IMR-90 (cell line): ENCODE data around the gene TCFL5. TPM values are rescaled to one million over a fixed set of nuclear protein-coding genes. Genes with fewer than 3 reads are reported as not detected.

Experiments
- ATAC-seq: fragments of 200-7000 bp; cut with Tn5 transposase; 2 replicates; pipeline ENCODE4 v1.9.1; 2020; ENCODE audit warnings: low read depth, mild to moderate bottlenecking, moderate library complexity
- BruUV-seq: library from RNA; stranded (reverse); fragments of 400-500 nt; replicated peaks from 2 replicates; lab custom pipeline; 2021; lab: Mats Ljungman, UMichigan
- CTCF ChIA-PET: fragments of 300-600 bp; formaldehyde crosslinking; extraction: SDS; loops from one replicate; lab custom pipeline; 2021; ENCODE audit warnings: antibody characterized with exemption; lab: Yijun Ruan, JAX
- POLR2A ChIA-PET: fragments of 300-600 bp; sonication (Branson Sonifier 250); formaldehyde crosslinking; loops from one replicate; lab custom pipeline; 2022; ENCODE audit warnings: antibody characterized with exemption; ENCODE audit not compliant: unreplicated experiment; lab: Charles Lee
- DNase-seq: peaks from one replicate; pipeline ENCODE4 v3.0.0; 2013
- H2AFZ ChIP-seq: replicated peaks from 2 replicates; pipeline ENCODE3; 2013; ENCODE audit warnings: low read length, mild to moderate bottlenecking; ENCODE audit not compliant: poor library complexity
- H2AK5ac ChIP-seq: 2 replicates; pipeline ENCODE4 v1.6.1; 2013; ENCODE audit warnings: low read depth, low read length, inconsistent platforms
- H2AK9ac ChIP-seq: replicated peaks from 2 replicates; pipeline ENCODE3; 2013; ENCODE audit warnings: mild to moderate bottlenecking, low read depth, low read length, moderate library complexity; ENCODE audit not compliant: poor library complexity
- H2BK120ac ChIP-seq: 2 replicates; pipeline ENCODE4 v1.6.1; 2013; ENCODE audit warnings: low read depth, low read length, inconsistent platforms
- H2BK15ac ChIP-seq: 3 replicates; pipeline ENCODE4 v1.6.1; 2013; ENCODE audit warnings: low read depth, low read length, inconsistent platforms
- H2BK20ac ChIP-seq: 2 replicates; pipeline ENCODE4 v1.6.1; 2013; ENCODE audit warnings: low read depth, mild to moderate bottlenecking, inconsistent platforms, low read length, moderate library complexity
- H2BK5ac ChIP-seq: 2 replicates; pipeline ENCODE4 v1.6.1; 2013; ENCODE audit warnings: mild to moderate bottlenecking, low read depth, low read length, inconsistent platforms; ENCODE audit not compliant: poor library complexity, severe bottlenecking
- H3K14ac ChIP-seq: replicated peaks from 2 replicates; pipeline ENCODE4 v1.6.1; 2013; ENCODE audit warnings: low read depth, low read length, inconsistent platforms
- H3K18ac ChIP-seq: 2 replicates; pipeline ENCODE4 v1.6.1; 2013; ENCODE audit warnings: low read depth, low read length, control low read depth
- H3K23ac ChIP-seq: 2 replicates; pipeline ENCODE4 v1.6.1; 2013; ENCODE audit warnings: low read depth, low read length, inconsistent platforms
- H3K27ac ChIP-seq: 2 replicates; pipeline ENCODE4 v1.5.1; 2013; ENCODE audit warnings: mild to moderate bottlenecking, control low read depth, low read length; ENCODE audit not compliant: insufficient read depth
- H3K27me3 ChIP-seq: 2 replicates; pipeline ENCODE4 v1.6.1; 2013; ENCODE audit warnings: low read length; ENCODE audit not compliant: control insufficient read depth, insufficient read depth
- H3K36me3 ChIP-seq: 2 replicates; pipeline ENCODE4 v1.6.1; 2013; ENCODE audit warnings: low read length, mixed read lengths; ENCODE audit not compliant: control insufficient read depth, insufficient read depth
- H3K4ac ChIP-seq: 2 replicates; pipeline ENCODE4 v1.6.1; 2013; ENCODE audit warnings: low read depth, low read length, inconsistent platforms
- H3K4me1 ChIP-seq: 2 replicates; pipeline ENCODE4 v1.6.1; 2013; ENCODE audit warnings: low read length, mixed read lengths; ENCODE audit not compliant: control insufficient read depth, insufficient read depth
- H3K4me2 ChIP-seq: 2 replicates; pipeline ENCODE4 v1.6.1; 2013; ENCODE audit warnings: low read depth, mild to moderate bottlenecking, control low read depth, low read length, moderate library complexity
- H3K4me3 ChIP-seq: 2 replicates; pipeline ENCODE4 v1.5.1; 2013; ENCODE audit warnings: low read depth, mild to moderate bottlenecking, control low read depth, low read length, moderate library complexity; ENCODE audit not compliant: insufficient read depth
- H3K56ac ChIP-seq: 2 replicates; pipeline ENCODE4 v1.6.1; 2013; ENCODE audit warnings: low read length, inconsistent platforms; ENCODE audit not compliant: insufficient read depth; ENCODE audit errors: extremely low read depth
- H3K79me1 ChIP-seq, 2 experiments: 2 replicates each; pipeline ENCODE4 v1.6.1; 2013; ENCODE audit warnings: low read length in 2 of 2, inconsistent platforms in 1 of 2, low read depth in 1 of 2
- H3K9ac ChIP-seq: 2 replicates; pipeline ENCODE4 v1.6.1; 2013; ENCODE audit warnings: low read depth, low read length, control low read depth
- H3K9me1 ChIP-seq: 2 replicates; pipeline ENCODE4 v1.6.1; 2013; ENCODE audit warnings: low read length, inconsistent platforms; ENCODE audit not compliant: insufficient read depth
- H3K9me3 ChIP-seq: 2 replicates; pipeline ENCODE4 v1.6.1; 2013; ENCODE audit warnings: low read length; ENCODE audit not compliant: control insufficient read depth, insufficient read depth
- H4K20me1 ChIP-seq: 2 replicates; pipeline ENCODE4 v1.6.1; 2013; ENCODE audit warnings: low read length, inconsistent platforms; ENCODE audit not compliant: insufficient read depth
- H4K5ac ChIP-seq: 2 replicates; pipeline ENCODE4 v1.6.1; 2013; ENCODE audit warnings: mild to moderate bottlenecking, low read depth, low read length, control low read depth
- H4K8ac ChIP-seq, 2 experiments: 2 replicates each; pipeline ENCODE4 v1.6.1; 2013; ENCODE audit warnings: low read depth in 2 of 2, low read length in 2 of 2, control low read depth in 1 of 2, inconsistent platforms in 1 of 2
- H4K91ac ChIP-seq: 2 replicates; pipeline ENCODE4 v1.6.1; 2013; ENCODE audit warnings: low read depth, low read length, inconsistent platforms; ENCODE audit not compliant: insufficient read depth
- BHLHE40 ChIP-seq: fragments of 150-350 bp; IDR thresholded peaks from 2 replicates; pipeline ENCODE4 v1.6.1; 2016; ENCODE audit warnings: mild to moderate bottlenecking, low read depth, low read length
- CEBPB ChIP-seq: IDR thresholded peaks from 2 replicates; pipeline ENCODE4 v1.6.1; 2012; ENCODE audit warnings: low read depth, low read length, improper control_type of control experiment
- CHD1 ChIP-seq: IDR thresholded peaks from 2 replicates; pipeline ENCODE4 v1.6.1; 2012; ENCODE audit warnings: low read depth, low read length, improper control_type of control experiment
- ELK1 ChIP-seq: fragments of 150-350 bp; IDR thresholded peaks from 2 replicates; pipeline ENCODE4 v1.6.1; 2016; ENCODE audit warnings: low read depth, mild to moderate bottlenecking, low read length, moderate library complexity, borderline replicate concordance
- MAFK ChIP-seq: IDR thresholded peaks from 2 replicates; pipeline ENCODE4 v1.6.1; 2012; ENCODE audit warnings: low read depth, low read length, improper control_type of control experiment
- MXI1 ChIP-seq: IDR thresholded peaks from 2 replicates; pipeline ENCODE4 v1.6.1; 2012; ENCODE audit warnings: low read depth, mild to moderate bottlenecking, low read length, moderate library complexity, borderline replicate concordance
- POLR2A ChIP-seq: IDR thresholded peaks from 2 replicates; pipeline ENCODE4 v1.6.1; 2012; ENCODE audit warnings: mild to moderate bottlenecking, low read depth, low read length
- RAD21 ChIP-seq: IDR thresholded peaks from 2 replicates; pipeline ENCODE4 v1.6.1; 2012; ENCODE audit warnings: low read length, improper control_type of control experiment
- RFX5 ChIP-seq: IDR thresholded peaks from 2 replicates; pipeline ENCODE4 v1.8.0; 2012; ENCODE audit warnings: low read depth, mild to moderate bottlenecking, low read length, moderate library complexity
- USF2 ChIP-seq: fragments of 150-350 bp; IDR thresholded peaks from 2 replicates; pipeline ENCODE4 v1.6.1; 2017; ENCODE audit warnings: mild to moderate bottlenecking, antibody characterized with exemption, low read length, low read depth
- WGBS, 2 experiments: methylation state at CpG; one replicate each; pipeline versions ENCODE4 v1.1.5 to v1.1.7; 2013; ENCODE audit warnings: missing lambda C conversion rate in 2 of 2; ENCODE audit not compliant: insufficient read length in 1 of 2; ENCODE audit errors: extremely low coverage in 2 of 2; 5-methylcytosine and 5-hydroxymethylcytosine counted together
- dilution Hi-C: fragments of 300-500 bp; cut with HindIII; formaldehyde crosslinking; loops from one replicate; pipeline ENCODE4 v1.14.3; 2018; ENCODE audit warnings: low sequenced_read_pairs; ENCODE audit not compliant: unreplicated experiment
- in situ Hi-C: fragments of 300-500 bp; cut with MboI; formaldehyde crosslinking; loops from 3 replicates; pipeline ENCODE4 v1.14.3; 2019; ENCODE audit warnings: low sequenced_read_pairs, inconsistent platforms, mixed read lengths
- intact Hi-C: fragments of 100-400 bp; cut with micrococcal nuclease; formaldehyde crosslinking; loops from 2 replicates; pipeline ENCODE4 v1.10.0; 2022
- polyA plus RNA-seq, 3 experiments: library from polyadenylated mRNA; depleted of rRNA; stranded (reverse); fragments of >200 nt; gene quantifications; 2 replicates each; pipeline ENCODE4 v1.2.3, GENCODE V29; 2012; ENCODE audit warnings: low replicate concordance in 1 of 3
- total RNA-seq: library from RNA; depleted of rRNA; stranded (reverse); fragments of >200 nt; gene quantifications from 2 replicates; pipeline ENCODE4 v1.2.3, GENCODE V29; 2012

TCFL5 gene
- total and polyA plus RNA-seq, 2 of the 4 experiments (the other 2 are of a cell fraction), result 6.0 to 8.2 TPM

GRCh38 chr20:62822239-62822787 lies 39.3 kb downstream of the TCFL5 start:
- DNase-seq (no peak), ATAC-seq (no peak)
- POLR2A ChIA-PET, result no interaction called here
- Histone ChIP-seq H2BK5ac (no peak overlapping the region), H3K23ac (no peak overlapping the region), H2AK9ac (no peak overlapping the region), H3K4me3 (no peak overlapping the region), H4K8ac (no peak overlapping the region), H3K4me1 (peaks cover 14% of the 10 kb centered on the region), H3K9me1 (no peaks in the 10 kb centered on the region), H3K56ac (no peak overlapping the region), H3K4me2 (no peak overlapping the region), H3K27me3 (peaks cover 6% of the 10 kb centered on the region; the same call in 1 of the 2 replicates), H3K9ac (no peak overlapping the region), H3K9me3 (no peaks in the 10 kb centered on the region), H4K5ac (no peak overlapping the region), H3K36me3 (no peaks in the 10 kb centered on the region), H2AFZ (no peak overlapping the region), H2BK20ac (no peak overlapping the region), H2BK120ac (no peak overlapping the region), H3K27ac (no peak overlapping the region), H3K79me1 (no peaks in the 10 kb centered on the region), H3K14ac (no peak overlapping the region), H3K4ac (no peak overlapping the region), H2BK15ac (no peak overlapping the region), H3K18ac (no peak overlapping the region), H4K20me1 (no peaks in the 10 kb centered on the region), H2AK5ac (no peak overlapping the region), H4K91ac (no peak overlapping the region)
- CTCF ChIA-PET, result no interaction called here
- in situ Hi-C loops, result no loop called here
- no peak for TF ChIP-seq RAD21
- TF ChIP-seq CHD1, result no peak
- no peak for TF ChIP-seq USF2
- no peak for TF ChIP-seq BHLHE40
- no peak for TF ChIP-seq POLR2A
- no peak for TF ChIP-seq ELK1
- TF ChIP-seq RFX5, result no peak
- TF ChIP-seq MXI1, result no peak
- TF ChIP-seq CEBPB, result no peak
- TF ChIP-seq MAFK, result no peak
- BruUV-seq, result no TSS peak
- intact Hi-C loops, result no loop called here
- dilution Hi-C loops, result no loop called here
- WGBS, 2 experiments, result no CpG with 5 or more reads among the region's 7 CpGs
